NCI-H510A (cell line): ENCODE measurements around the gene FLT3LG.

Experiments used
- DNase-seq: peaks from one replicate; lab custom pipeline; 2025; lab: John Stamatoyannopoulos, UW

FLT3LG gene

DNA sequence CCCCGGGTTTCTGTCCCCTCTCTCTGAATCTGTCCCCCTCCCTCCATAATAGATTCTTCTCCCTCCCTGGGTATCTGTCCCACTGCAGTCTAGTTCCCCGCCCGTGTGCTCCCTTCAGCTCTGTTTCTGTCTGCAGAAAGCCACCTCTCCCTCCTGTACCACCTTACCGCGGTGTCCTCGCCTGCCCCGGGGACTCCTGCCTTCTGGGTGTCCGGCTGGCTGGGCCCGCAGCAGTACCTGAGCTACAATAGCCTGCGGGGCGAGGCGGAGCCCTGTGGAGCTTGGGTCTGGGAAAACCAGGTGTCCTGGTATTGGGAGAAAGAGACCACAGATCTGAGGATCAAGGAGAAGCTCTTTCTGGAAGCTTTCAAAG, 39.7 kb downstream of the FLT3LG start:
- no peak for DNase-seq

DNA sequence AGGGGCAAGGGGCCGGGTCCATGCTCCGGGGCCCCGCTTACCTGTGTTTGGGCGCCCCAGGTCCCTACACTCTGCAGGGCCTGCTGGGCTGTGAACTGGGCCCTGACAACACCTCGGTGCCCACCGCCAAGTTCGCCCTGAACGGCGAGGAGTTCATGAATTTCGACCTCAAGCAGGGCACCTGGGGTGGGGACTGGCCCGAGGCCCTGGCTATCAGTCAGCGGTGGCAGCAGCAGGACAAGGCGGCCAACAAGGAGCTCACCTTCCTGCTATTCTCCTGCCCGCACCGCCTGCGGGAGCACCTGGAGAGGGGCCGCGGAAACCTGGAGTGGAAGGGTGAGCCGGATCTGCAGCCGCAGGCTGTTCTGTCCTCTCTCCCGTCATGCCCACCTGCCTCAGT, 40.1 kb downstream of the FLT3LG start:
- DNase-seq: no peak

DNA sequence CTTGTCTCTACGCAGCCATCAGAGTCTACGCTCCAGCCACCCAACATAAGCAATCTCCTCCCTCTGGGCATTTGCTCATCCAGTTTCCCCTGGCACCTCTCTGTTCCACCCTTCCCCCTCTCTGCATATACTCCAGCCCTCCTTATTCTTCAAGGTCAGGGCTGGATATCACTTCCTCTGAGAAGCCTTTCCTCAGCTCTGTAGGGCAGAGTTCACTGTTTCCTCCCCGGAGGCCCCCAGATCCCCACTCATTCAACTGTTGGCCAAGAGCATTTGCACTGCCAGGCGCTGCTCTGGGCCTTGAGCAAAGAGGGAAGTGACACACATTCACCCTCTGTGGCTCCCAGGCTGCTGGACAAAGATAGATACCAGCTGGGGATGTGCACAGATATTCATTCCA, 41.8 kb downstream of the FLT3LG start:
- DNase-seq: no peak

DNA sequence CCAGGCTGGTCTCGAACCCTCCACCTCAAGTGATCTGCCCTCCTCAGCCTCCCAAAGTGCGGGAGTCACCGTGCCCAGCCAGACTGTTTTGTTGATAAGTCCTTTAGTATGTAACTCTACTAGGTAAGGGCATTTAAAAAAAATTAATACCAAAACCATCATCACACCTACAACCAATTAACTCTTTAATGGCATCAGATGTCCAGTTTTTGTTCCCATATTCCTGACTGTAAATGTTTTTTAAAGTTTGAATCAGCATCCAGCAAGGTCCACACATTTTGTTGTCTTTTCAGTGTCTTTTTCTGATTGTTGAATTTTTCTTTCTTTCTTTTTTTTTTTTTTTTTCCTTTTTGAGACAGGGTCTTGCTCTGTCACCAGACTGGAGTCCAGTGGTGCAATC, 44.0 kb downstream of the FLT3LG start:
- no peak for DNase-seq

DNA sequence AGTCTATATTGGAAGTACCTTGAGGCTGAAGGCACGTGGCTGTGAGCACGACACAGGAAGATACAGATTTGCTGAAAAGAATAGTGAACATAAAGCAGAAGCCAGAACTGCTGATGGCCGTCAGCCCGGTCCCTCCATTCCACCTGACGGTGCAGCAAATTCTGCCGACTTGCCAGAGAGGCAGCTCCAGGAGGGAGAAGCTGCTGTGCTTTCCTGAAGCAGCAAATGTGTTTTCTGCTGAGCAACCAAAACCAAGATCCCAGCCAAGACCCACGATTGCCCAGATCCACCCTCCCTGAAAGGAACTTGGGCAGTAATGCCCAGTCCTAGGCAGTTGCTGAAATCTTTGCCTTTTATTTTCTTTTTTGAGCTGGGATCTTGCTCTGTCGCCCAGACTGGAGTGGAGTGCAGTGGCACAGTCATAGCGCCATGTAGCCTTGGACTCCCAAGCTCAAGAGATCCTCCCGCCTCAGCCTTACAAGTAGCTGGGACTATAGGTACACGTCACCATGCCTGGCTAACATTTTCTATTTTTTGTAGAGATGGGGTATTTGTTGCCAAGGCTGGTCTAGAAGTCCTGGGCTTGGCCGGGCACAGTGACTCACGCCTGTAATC, 46.8 kb downstream of the FLT3LG start:
- no peak for DNase-seq

DNA sequence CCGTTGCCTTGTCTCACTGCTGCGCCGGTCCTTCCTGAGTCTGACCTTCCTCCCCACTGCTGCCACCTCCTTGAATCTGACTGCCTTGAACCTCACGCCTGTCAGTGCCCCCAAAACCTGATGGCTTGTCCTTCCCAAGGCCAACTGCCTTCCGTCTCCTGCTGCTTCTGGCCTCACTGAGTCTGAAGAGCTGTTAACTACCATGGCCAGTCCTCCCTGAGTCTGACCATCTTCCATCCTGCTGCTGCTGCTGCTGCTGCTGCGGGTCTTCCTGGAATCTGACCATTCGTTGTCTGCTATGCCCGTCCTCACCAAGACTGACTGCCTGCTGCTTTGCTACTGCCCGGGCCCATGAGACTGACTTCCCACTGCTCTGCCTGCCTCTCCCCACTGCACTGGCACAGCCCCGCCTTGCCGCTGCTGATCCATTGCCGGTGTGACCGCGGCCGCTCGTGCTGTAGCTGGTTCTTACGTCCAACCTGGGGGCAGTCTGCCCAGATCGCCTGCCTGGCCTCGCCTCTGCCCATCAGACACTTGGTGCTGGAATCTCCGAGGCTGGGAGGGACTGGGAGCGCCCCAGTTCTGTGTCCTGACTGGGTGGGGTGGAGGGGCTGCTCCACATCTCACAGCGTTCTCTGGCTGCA, 50.9 kb downstream of the FLT3LG start:
- DNase-seq: no peak

DNA sequence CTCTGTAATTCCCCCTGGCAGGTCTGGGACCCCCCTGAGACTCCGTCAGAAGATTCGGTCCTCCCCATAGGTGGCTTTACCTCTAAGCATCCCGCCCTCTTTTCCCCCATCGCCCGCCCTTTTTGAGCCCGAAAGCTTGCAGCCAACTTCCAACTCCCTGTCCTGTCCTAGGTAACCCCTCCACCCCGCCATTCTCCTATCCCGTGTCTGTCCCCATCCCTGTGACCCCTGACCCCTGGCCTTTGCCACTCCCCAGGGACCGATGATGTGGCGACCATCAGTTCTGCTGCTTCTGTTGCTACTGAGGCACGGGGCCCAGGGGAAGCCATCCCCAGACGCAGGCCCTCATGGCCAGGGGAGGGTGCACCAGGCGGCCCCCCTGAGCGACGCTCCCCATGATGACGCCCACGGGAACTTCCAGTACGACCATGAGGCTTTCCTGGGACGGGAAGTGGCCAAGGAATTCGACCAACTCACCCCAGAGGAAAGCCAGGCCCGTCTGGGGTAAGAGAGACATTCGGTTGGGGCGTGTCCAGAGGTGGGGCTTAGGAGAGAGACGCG, 54.3 kb downstream of the FLT3LG start:
- no peak for DNase-seq

DNA sequence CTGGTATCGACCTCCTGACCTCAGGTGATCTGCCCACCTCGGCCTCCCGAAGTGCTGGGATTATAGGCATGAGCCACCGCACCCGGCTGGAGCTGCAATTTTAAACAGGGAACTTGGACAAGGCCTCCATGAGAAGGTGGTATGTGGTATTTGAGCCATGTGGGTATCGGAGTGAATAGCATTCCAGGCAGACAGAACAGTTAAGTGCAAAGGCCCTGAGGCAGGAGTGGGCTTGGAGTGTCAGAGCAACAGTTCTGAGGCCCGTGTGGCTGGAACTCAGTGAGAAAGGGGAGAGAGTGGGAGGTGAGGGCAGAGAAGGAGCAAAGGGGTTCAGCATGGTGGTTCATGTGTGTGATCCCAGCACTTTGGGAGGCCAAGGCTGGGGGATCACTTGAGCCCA, 56.7 kb downstream of the FLT3LG start:
- no peak for DNase-seq

DNA sequence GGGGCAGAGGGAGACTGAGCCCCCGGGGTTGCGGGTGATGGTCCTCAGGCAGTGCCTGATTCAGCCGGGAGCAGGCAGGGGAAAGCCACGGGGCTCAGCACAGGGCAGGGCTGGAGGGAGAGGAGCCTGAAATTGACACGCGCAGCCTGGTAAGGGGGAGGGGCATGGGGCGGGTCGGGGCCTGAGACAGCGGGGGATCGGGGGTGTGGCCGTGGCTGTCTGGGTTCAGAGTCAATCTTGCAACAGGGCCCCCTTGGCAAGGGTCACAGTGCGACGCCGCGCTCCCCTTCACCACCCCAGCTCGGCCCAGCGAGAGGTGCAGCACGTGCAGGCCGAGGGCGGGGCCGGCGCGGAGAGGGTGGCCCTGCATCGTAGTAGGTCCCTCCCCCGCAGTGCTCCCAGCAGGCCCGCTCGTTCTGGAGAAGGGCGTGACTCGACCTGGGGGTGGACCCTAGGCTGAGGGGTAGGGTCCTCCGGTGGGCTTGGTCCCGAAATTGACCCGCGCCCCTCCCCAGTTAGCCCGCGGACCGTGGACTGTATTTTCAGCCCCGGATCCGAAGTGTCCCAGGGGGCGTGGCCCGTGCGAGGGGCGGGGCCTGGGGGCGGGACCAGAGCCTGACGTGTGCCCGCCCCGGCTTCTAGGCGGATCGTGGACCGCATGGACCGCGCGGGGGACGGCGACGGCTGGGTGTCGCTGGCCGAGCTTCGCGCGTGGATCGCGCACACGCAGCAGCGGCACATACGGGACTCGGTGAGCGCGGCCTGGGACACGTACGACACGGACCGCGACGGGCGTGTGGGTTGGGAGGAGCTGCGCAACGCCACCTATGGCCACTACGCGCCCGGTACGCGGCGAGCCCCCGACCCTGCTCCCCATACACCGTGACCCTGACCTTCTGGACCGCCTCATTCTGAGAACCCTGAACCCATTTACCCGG, 59.8 kb downstream of the FLT3LG start:
- DNase-seq: no peak

DNA sequence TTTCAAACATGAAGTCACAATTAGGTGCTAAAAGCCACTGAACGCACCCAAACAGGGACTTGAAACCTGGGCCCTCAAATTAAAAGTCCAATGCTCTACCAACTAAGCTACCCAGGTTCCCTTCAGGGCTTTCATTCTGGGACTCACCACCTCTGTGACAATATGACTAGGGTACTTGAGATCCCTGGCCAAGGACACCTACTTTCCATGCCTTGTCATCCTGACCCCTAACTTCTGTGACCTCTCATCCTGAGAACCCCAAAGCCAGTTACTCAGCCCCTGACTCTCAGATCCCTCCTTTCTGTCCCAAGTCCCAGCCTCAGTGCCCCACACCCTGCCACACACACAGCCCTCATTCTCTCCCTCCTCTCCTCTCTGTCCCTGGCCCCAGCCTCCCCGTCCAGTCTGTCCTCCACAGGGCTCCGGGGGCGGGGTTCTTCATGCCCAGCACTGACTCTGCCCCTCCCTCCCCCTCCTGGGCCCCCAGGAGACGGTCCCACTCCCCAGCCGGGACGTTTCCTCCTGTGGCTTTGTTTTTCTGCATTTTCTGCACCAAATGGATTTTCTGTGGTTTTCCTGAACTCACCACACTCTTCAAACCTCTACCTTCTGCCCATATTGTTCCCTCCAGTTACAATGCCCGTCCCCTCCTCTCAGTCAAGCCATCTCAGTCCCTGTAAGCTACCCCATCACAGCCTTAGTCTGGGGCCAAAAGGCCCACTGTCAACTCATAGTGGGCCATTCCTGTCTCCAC, 60.8 kb downstream of the FLT3LG start:
- DNase-seq: no peak
